Natural killer cell (primary cell): ENCODE measurements around the gene MUC20. TPM values are rescaled to one million over a fixed set of nuclear protein-coding genes. Genes with fewer than 3 reads are reported as not detected.

Experiments used
- ATAC-seq, 3 donors: fragments of 150-1000 bp in 2 of 3; fragments of 200-7000 bp in 1 of 3; cut with Tn5 transposase; 1 replicate in 1 of 3; 2 replicates in 2 of 3; pipeline ENCODE4 v1.10.0; 2021; ENCODE audit warnings: mild to moderate bottlenecking in 2 of 3, moderate library complexity in 2 of 3
- DNase-seq, 2 donors: peaks; one replicate each; pipeline versions ENCODE4 v3.0.0 to v3.0.0-alpha.2; 2013 to 2021; ENCODE audit warnings: mixed read lengths in 1 of 2
- H3K27ac ChIP-seq: one replicate; pipeline ENCODE4 v1.5.1; 2013; ENCODE audit warnings: mild to moderate bottlenecking, low read length
- H3K27me3 ChIP-seq: one replicate; pipeline ENCODE4 v1.6.1; 2013; ENCODE audit warnings: low read length; ENCODE audit not compliant: control insufficient read depth, insufficient read depth
- H3K36me3 ChIP-seq: one replicate; pipeline ENCODE4 v1.6.1; 2013; ENCODE audit warnings: low read length; ENCODE audit not compliant: control insufficient read depth, insufficient read depth
- H3K4me1 ChIP-seq: one replicate; pipeline ENCODE4 v1.6.1; 2013; ENCODE audit warnings: low read length; ENCODE audit not compliant: control insufficient read depth, insufficient read depth
- H3K4me3 ChIP-seq: one replicate; pipeline ENCODE4 v1.5.1; 2013; ENCODE audit warnings: low read length
- H3K9me3 ChIP-seq: one replicate; pipeline ENCODE4 v1.6.1; 2013; ENCODE audit warnings: low read length; ENCODE audit not compliant: control insufficient read depth, insufficient read depth
- H3K27ac Mint-ChIP-seq, 2 donors: one replicate each; pipeline ENCODE4 v1.8.0; 2022; ENCODE audit warnings: mild to moderate bottlenecking in 2 of 2, mixed read lengths in 2 of 2, moderate library complexity in 1 of 2
- H3K27me3 Mint-ChIP-seq, 2 donors: one replicate each; pipeline ENCODE4 v1.8.0; 2022; ENCODE audit warnings: low read depth in 2 of 2, mixed read lengths in 2 of 2
- H3K36me3 Mint-ChIP-seq: one replicate; pipeline ENCODE4 v1.8.0; 2022; ENCODE audit warnings: mixed read lengths
- H3K4me1 Mint-ChIP-seq, 2 donors: one replicate each; pipeline ENCODE4 v1.8.0; 2022; ENCODE audit warnings: mixed read lengths in 2 of 2
- H3K4me3 Mint-ChIP-seq: one replicate; pipeline ENCODE4 v1.8.0; 2022; ENCODE audit warnings: mild to moderate bottlenecking, moderate library complexity, mixed read lengths
- H3K9me3 Mint-ChIP-seq, 2 donors: one replicate each; pipeline ENCODE4 v1.8.0; 2022; ENCODE audit warnings: mixed read lengths in 2 of 2
- CTCF ChIP-seq: fragments of 200-600 bp; IDR thresholded peaks from one replicate; pipeline ENCODE4 v1.8.0; 2022; ENCODE audit warnings: antibody characterized with exemption
- WGBS: methylation state at CpG from one replicate; pipeline ENCODE4 v1.1.7; 2013; ENCODE audit warnings: missing lambda C conversion rate; ENCODE audit not compliant: insufficient coverage; 5-methylcytosine and 5-hydroxymethylcytosine counted together
- intact Hi-C: fragments of 100-400 bp; cut with micrococcal nuclease; formaldehyde crosslinking; loops from one replicate; pipeline ENCODE4 v1.14.2; 2022
- total RNA-seq, 4 donors: library from RNA; stranded (reverse); fragments of 120-200 nt in 1 of 4; gene quantifications; one replicate each; pipeline versions ENCODE4 v1.2.3 to v1.2.4, GENCODE V29; 2013 to 2022

MUC20 gene
- total RNA-seq, 3 donors from 2014 or later (not counting 1 experiment from before 2014, with no cell fraction given): 4.1 to 11.4 (median 5.9) TPM

GRCh38 chr3:195699388-195699771 is 21.4 kb upstream of the MUC20 start:
- Histone ChIP-seq H3K36me3 (peaks cover 15% of the 10 kb centered on the region), H3K27ac (no peak overlapping the region), H3K27me3 (no peaks in the 10 kb centered on the region), H3K9me3 (no peaks in the 10 kb centered on the region), H3K4me3 (no peak overlapping the region), H3K4me1 (no peaks in the 10 kb centered on the region)
- DNase-seq (no peak), ATAC-seq (no peak)
- no peaks in the 10 kb centered on the region for H3K36me3 Mint-ChIP-seq
- no peaks in the 10 kb centered on the region for H3K9me3 Mint-ChIP-seq
- WGBS: 96% methylated on average over 2 of the region's 2 CpGs
- no peak overlapping the region for H3K4me3 Mint-ChIP-seq
- H3K4me1 Mint-ChIP-seq: peaks cover 4 to 5% of the 10 kb centered on the region in 2 donors
- no peaks in the 10 kb centered on the region for H3K27me3 Mint-ChIP-seq
- intact Hi-C loops: no loop called here
- H3K27ac Mint-ChIP-seq: no peak overlapping the region
- no peak for TF ChIP-seq CTCF

GRCh38 chr3:195699860-195700259 is 20.9 kb upstream of the MUC20 start:
- Mint-ChIP-seq H3K4me3 (no peak overlapping the region), H3K27me3 (no peaks in the 10 kb centered on the region), H3K9me3 (no peaks in the 10 kb centered on the region), H3K27ac (no peak overlapping the region), H3K4me1 (peaks cover 4 to 5% of the 10 kb centered on the region in 2 donors), H3K36me3 (no peaks in the 10 kb centered on the region)
- intact Hi-C loops: no loop called here
- TF ChIP-seq CTCF: no peak
- H3K27me3 ChIP-seq: no peaks in the 10 kb centered on the region
- 94% methylated on average over 5 of the region's 6 CpGs for WGBS
- H3K9me3 ChIP-seq: no peaks in the 10 kb centered on the region
- peaks cover 10% of the 10 kb centered on the region for H3K36me3 ChIP-seq
- no peaks in the 10 kb centered on the region for H3K4me1 ChIP-seq
- no peak overlapping the region for H3K27ac ChIP-seq
- no peak overlapping the region for H3K4me3 ChIP-seq
- ATAC-seq (peak in 1 of 3 donors; percentile 41), DNase-seq (no peak)

GRCh38 chr3:195700319-195700718 is 20.5 kb upstream of the MUC20 start:
- Mint-ChIP-seq H3K36me3 (no peaks in the 10 kb centered on the region), H3K27ac (no peak overlapping the region), H3K27me3 (no peaks in the 10 kb centered on the region), H3K4me3 (no peak overlapping the region), H3K4me1 (peaks cover 4 to 5% of the 10 kb centered on the region in 2 donors), H3K9me3 (no peaks in the 10 kb centered on the region)
- no peak for ATAC-seq
- Histone ChIP-seq H3K9me3 (no peaks in the 10 kb centered on the region), H3K27me3 (no peaks in the 10 kb centered on the region), H3K4me1 (no peaks in the 10 kb centered on the region), H3K4me3 (no peak overlapping the region), H3K36me3 (peaks cover 10% of the 10 kb centered on the region), H3K27ac (no peak overlapping the region)
- 84% methylated on average over 5 of the region's 5 CpGs for WGBS
- TF ChIP-seq CTCF: no peak
- intact Hi-C loops: no loop called here
- no peak for DNase-seq
